HCT116 (cell line): Measurements from ENCODE around the gene LRRK1. TPM values are rescaled to one million over a fixed set of nuclear protein-coding genes. Genes with fewer than 3 reads are reported as not detected.

Source experiments
- ATAC-seq: fragments of 200-7000 bp; cut with Tn5 transposase; 2 replicates; pipeline ENCODE4 v1.9.1; 2020; ENCODE audit warnings: mild to moderate bottlenecking, moderate library complexity
- BruUV-seq: library from RNA; stranded (reverse); fragments of 400-500 nt; replicated peaks from 2 replicates; lab custom pipeline; 2021; lab: Mats Ljungman, UMichigan
- CTCF ChIA-PET: fragments of 300-600 bp; sonication (Branson Sonifier 250); formaldehyde crosslinking; loops from one replicate; lab custom pipeline; 2021; ENCODE audit warnings: antibody characterized with exemption; lab: Charles Lee
- POLR2A ChIA-PET: fragments of 300-600, 350-600 bp; sonication (Branson Sonifier 250); formaldehyde crosslinking; loops from one replicate; lab custom pipeline; 2021; ENCODE audit warnings: antibody characterized with exemption; lab: Charles Lee
- RAD21 ChIA-PET, 2 experiments: fragments of 300-600 bp; sonication (Branson Sonifier 250); formaldehyde crosslinking; loops; one replicate each; lab custom pipeline; 2023; ENCODE audit warnings: low total read pairs in 2 of 2; ENCODE audit not compliant: uncharacterized antibody in 2 of 2, unreplicated experiment in 2 of 2, low non-redundant PET in 1 of 2; lab: Charles Lee
- DNase-seq: peaks from one replicate; pipeline ENCODE4 v3.0.0-alpha.2; 2010; ENCODE audit warnings: low read depth, low spot score
- H2AFZ ChIP-seq: fragments of 200-600 bp; shearing (Covaris generic), sonication (generic); 2 replicates; pipeline ENCODE4 v1.6.1; 2017; ENCODE audit warnings: low read depth, mixed run types, mixed read lengths, antibody characterized with exemption, low read length; ENCODE audit not compliant: poor library complexity, severe bottlenecking
- H3K27ac ChIP-seq: 2 replicates; pipeline ENCODE4 v1.5.1; 2012; ENCODE audit warnings: low read depth, low read length
- H3K27me3 ChIP-seq: fragments of 200-600 bp; sonication (generic); 2 replicates; pipeline ENCODE4 v1.6.1; 2016; ENCODE audit warnings: mixed run types, low read length, mixed read lengths; ENCODE audit not compliant: insufficient read depth
- H3K36me3 ChIP-seq, 2 experiments: fragments of 200-500 bp in 1 of 2; fragments of 200-600 bp in 1 of 2; sonication (Bioruptor generic) in 1 of 2; sonication (generic) in 1 of 2; 2 replicates each; pipeline versions ENCODE4 v1.5.1 to v1.6.1; 2014 to 2016; ENCODE audit warnings: low read length in 2 of 2, inconsistent platforms in 1 of 2, mixed read lengths in 1 of 2, mixed run types in 1 of 2; ENCODE audit not compliant: insufficient read depth in 2 of 2, control insufficient read depth in 1 of 2
- H3K4me1 ChIP-seq, 2 experiments: fragments of 200-600 bp in 1 of 2; sonication (generic) in 1 of 2; 2 replicates each; pipeline versions ENCODE4 v1.5.1 to v1.6.1; 2012 to 2017; ENCODE audit warnings: low read length in 2 of 2, inconsistent platforms in 1 of 2, mild to moderate bottlenecking in 1 of 2, mixed read lengths in 1 of 2, mixed run types in 1 of 2, moderate library complexity in 1 of 2; ENCODE audit not compliant: insufficient read depth in 2 of 2, control insufficient read depth in 1 of 2
- H3K4me2 ChIP-seq: fragments of 200-600 bp; sonication (generic); 2 replicates; pipeline ENCODE4 v1.6.1; 2017; ENCODE audit warnings: mixed run types, low read length, mixed read lengths
- H3K4me3 ChIP-seq, 2 experiments: fragments of 200-600 bp in 1 of 2; sonication (generic) in 1 of 2; replicated peaks in 1 of 2; 2 replicates each; pipeline ENCODE4 v1.5.1; 2011 to 2016; ENCODE audit warnings: low read length in 2 of 2, control low read depth in 1 of 2, low read depth in 1 of 2, mild to moderate bottlenecking in 1 of 2, mixed read lengths in 1 of 2, mixed run types in 1 of 2
- H3K79me2 ChIP-seq: fragments of 200-600 bp; sonication (generic); 2 replicates; pipeline ENCODE4 v1.6.1; 2017; ENCODE audit warnings: mild to moderate bottlenecking, mixed run types, low read length, moderate library complexity, mixed read lengths; ENCODE audit not compliant: insufficient read depth
- H3K9ac ChIP-seq: fragments of 200-600 bp; sonication (generic); 2 replicates; pipeline ENCODE4 v1.6.1; 2016; ENCODE audit warnings: low read length, mixed read lengths
- H3K9me2 ChIP-seq: fragments of 200-600 bp; sonication (generic), shearing (Covaris generic); 2 replicates; pipeline ENCODE4 v1.6.1; 2017; ENCODE audit warnings: mixed run types, mild to moderate bottlenecking, moderate library complexity; ENCODE audit not compliant: insufficient read depth
- H3K9me3 ChIP-seq, 2 experiments: fragments of 200-500 bp in 1 of 2; fragments of 200-600 bp in 1 of 2; sonication (Bioruptor generic) in 1 of 2; sonication (generic) in 1 of 2; 2 replicates each; pipeline ENCODE4 v1.6.1; 2014 to 2017; ENCODE audit warnings: low read length in 2 of 2, mixed read lengths in 2 of 2, inconsistent platforms in 1 of 2, low read depth in 1 of 2, mild to moderate bottlenecking in 1 of 2, mixed run types in 1 of 2, moderate library complexity in 1 of 2; ENCODE audit not compliant: control insufficient read depth in 1 of 2, insufficient read depth in 1 of 2
- H4K20me1 ChIP-seq: fragments of 200-600 bp; sonication (generic), shearing (Covaris generic); 2 replicates; pipeline ENCODE4 v1.6.1; 2017; ENCODE audit warnings: mixed run types, mild to moderate bottlenecking, moderate library complexity; ENCODE audit not compliant: insufficient read depth
- ATF3 ChIP-seq: IDR thresholded peaks from 2 replicates; pipeline ENCODE4 v1.6.1; 2012
- CBX3 ChIP-seq: IDR thresholded peaks from 2 replicates; pipeline ENCODE4 v1.6.1; 2012; ENCODE audit warnings: low read depth
- CEBPB ChIP-seq: IDR thresholded peaks from 2 replicates; pipeline ENCODE4 v1.6.1; 2012; ENCODE audit warnings: low read depth
- CTCF ChIP-seq, 3 experiments: fragments of 200-600 bp in 1 of 3; sonication (generic) in 1 of 3; IDR thresholded peaks in 2 of 3; conservative IDR thresholded peaks in 1 of 3; 2 replicates each; pipeline ENCODE4 v1.5.1; 2012 to 2017; ENCODE audit warnings: low read depth in 2 of 3, low read length in 2 of 3, antibody characterized with exemption in 1 of 3, borderline replicate concordance in 1 of 3, control low read depth in 1 of 3, mild to moderate bottlenecking in 1 of 3, mixed read lengths in 1 of 3, mixed run types in 1 of 3, moderate library complexity in 1 of 3; ENCODE audit not compliant: insufficient read depth in 1 of 3
- ELF1 ChIP-seq: IDR thresholded peaks from 2 replicates; pipeline ENCODE4 v1.6.1; 2012; ENCODE audit warnings: low read depth, borderline replicate concordance
- EZH2 ChIP-seq: fragments of 200-600 bp; sonication (generic); IDR thresholded peaks from 2 replicates; pipeline ENCODE4 v1.6.1; 2017; ENCODE audit warnings: antibody characterized with exemption, mixed run types
- FOSL1 ChIP-seq: IDR thresholded peaks from 2 replicates; pipeline ENCODE4 v1.6.1; 2012; ENCODE audit warnings: low read depth
- JUND ChIP-seq: IDR thresholded peaks from 2 replicates; pipeline ENCODE4 v1.6.1; 2012
- MAX ChIP-seq: IDR thresholded peaks from 2 replicates; pipeline ENCODE4 v1.6.1; 2012
- POLR2A ChIP-seq: IDR thresholded peaks from 2 replicates; pipeline ENCODE4 v1.7.0; 2011; ENCODE audit warnings: borderline replicate concordance; ENCODE audit not compliant: insufficient read depth, insufficient read length; ENCODE audit errors: extremely low read depth
- POLR2AphosphoS5 ChIP-seq: IDR thresholded peaks from 2 replicates; pipeline ENCODE4 v1.6.1; 2011; ENCODE audit warnings: mild to moderate bottlenecking, low read depth, low read length, moderate library complexity
- RAD21 ChIP-seq: IDR thresholded peaks from 2 replicates; pipeline ENCODE4 v1.6.1; 2012; ENCODE audit warnings: low read depth, mild to moderate bottlenecking
- SIN3A ChIP-seq: IDR thresholded peaks from 2 replicates; pipeline ENCODE4 v1.6.1; 2012; ENCODE audit warnings: low read depth
- SP1 ChIP-seq: IDR thresholded peaks from 2 replicates; pipeline ENCODE4 v1.6.1; 2012; ENCODE audit warnings: low read depth
- TCF7L2 ChIP-seq: IDR thresholded peaks from 2 replicates; pipeline ENCODE4 v1.7.0; 2011; ENCODE audit warnings: borderline replicate concordance, inconsistent platforms; ENCODE audit not compliant: insufficient read depth, insufficient read length; ENCODE audit errors: extremely low read depth
- ZFX ChIP-seq: fragments of 450-650 bp; IDR thresholded peaks from 2 replicates; pipeline ENCODE4 v1.6.1; 2017
- ZNF274 ChIP-seq: fragments of 200-500 bp; sonication (Bioruptor generic); IDR thresholded peaks from 2 replicates; pipeline ENCODE4 v1.6.1; 2014; ENCODE audit warnings: mild to moderate bottlenecking, low read depth, low read length, inconsistent platforms
- intact Hi-C: fragments of 100-400 bp; cut with micrococcal nuclease; formaldehyde crosslinking; loops from 2 replicates; pipeline ENCODE4 v1.10.0; 2022
- total RNA-seq: library from RNA; stranded (reverse); gene quantifications from one replicate; pipeline ENCODE4 v1.2.1, GENCODE V29; 2021; ENCODE audit not compliant: unreplicated experiment
- TF ChIP-seq, protein P1 (sequence below): IDR thresholded peaks from 2 replicates; pipeline ENCODE4 v1.6.1; 2011; ENCODE audit warnings: mild to moderate bottlenecking, low read length, moderate library complexity; ENCODE audit not compliant: insufficient replicate concordance; ENCODE audit errors: extremely low read depth

The LRRK1 gene
- total RNA-seq, 1 experiment from 2014 or later: 21.6 TPM

- Histone ChIP-seq H3K9me3 (no peaks in the 10 kb centered on the region), H3K9ac (no peak overlapping the region), H3K9me2 (no peaks in the 10 kb centered on the region), H3K27me3 (no peaks in the 10 kb centered on the region), H3K36me3 (no peaks in the 10 kb centered on the region), H3K4me3 (no peak overlapping the region), H3K79me2 (no peaks in the 10 kb centered on the region), H2AFZ (no peak overlapping the region), H3K4me1 (no peaks in the 10 kb centered on the region), H3K4me2 (no peak overlapping the region), H3K27ac (no peak overlapping the region), H4K20me1 (no peaks in the 10 kb centered on the region)
- BruUV-seq: no TSS peak
- ATAC-seq (no peak), DNase-seq (no peak)
- RAD21 ChIA-PET: no interaction called here
- CTCF ChIA-PET: no interaction called here
- POLR2A ChIA-PET: no interaction called here
- intact Hi-C loops: loop anchor here (10.0 kb wide), 1 partner anchor 246 kb away; no protein-coding TSS in a partner anchor
- TF ChIP-seq ELF1 (no peak), SP1 (no peak), SIN3A (no peak), CBX3 (no peak), EZH2 (no peak)
Measured at GRCh38 chr15:101001056-101001455, 81.9 kb downstream of the LRRK1 start.

- Histone ChIP-seq H3K27me3 (no peaks in the 10 kb centered on the region), H3K9ac (no peak overlapping the region), H3K4me3 (no peak overlapping the region), H3K9me3 (no peaks in the 10 kb centered on the region), H3K27ac (no peak overlapping the region), H3K4me1 (peaks cover 0 to 5% of the 10 kb centered on the region in 2 experiments; a peak in 2 of 4 replicates), H3K36me3 (no peaks in the 10 kb centered on the region), H2AFZ (no peak overlapping the region), H4K20me1 (no peaks in the 10 kb centered on the region), H3K4me2 (no peak overlapping the region), H3K9me2 (no peaks in the 10 kb centered on the region), H3K79me2 (no peaks in the 10 kb centered on the region)
- ATAC-seq (no peak), DNase-seq (no peak)
- ChIA-PET RAD21 (no interaction called here), POLR2A (no interaction called here), CTCF (no interaction called here)
- intact Hi-C loops: loop anchor here (10.0 kb wide), 1 partner anchor 247 kb away; no protein-coding TSS in a partner anchor
- BruUV-seq: no TSS peak
- no peak for TF ChIP-seq CTCF (IDR thresholded peaks at IDR 0.05 in 2 of 3, conservative IDR thresholded peaks at IDR 0.05 in 1 of 3; ENCODE audit: borderline replicate concordance in 1 of 3, insufficient read depth in 1 of 3, low read depth in 2 of 3, low read length in 2 of 3)
- TF ChIP-seq ELF1: no peak
- TF ChIP-seq SIN3A: no peak
- TF ChIP-seq RAD21: no peak
- no peak for TF ChIP-seq EZH2
- TF ChIP-seq CBX3: no peak
- TF ChIP-seq JUND: no peak
- no peak for TF ChIP-seq POLR2AphosphoS5
- no peak for TF ChIP-seq TCF7L2
- no peak for TF ChIP-seq ZFX
- no peak for TF ChIP-seq MAX
- TF ChIP-seq ATF3: no peak
- no peak for TF ChIP-seq CEBPB
- TF ChIP-seq FOSL1: no peak
- no peak for TF ChIP-seq ZNF274
- TF ChIP-seq POLR2A: no peak
- TF ChIP-seq, protein P1, sequence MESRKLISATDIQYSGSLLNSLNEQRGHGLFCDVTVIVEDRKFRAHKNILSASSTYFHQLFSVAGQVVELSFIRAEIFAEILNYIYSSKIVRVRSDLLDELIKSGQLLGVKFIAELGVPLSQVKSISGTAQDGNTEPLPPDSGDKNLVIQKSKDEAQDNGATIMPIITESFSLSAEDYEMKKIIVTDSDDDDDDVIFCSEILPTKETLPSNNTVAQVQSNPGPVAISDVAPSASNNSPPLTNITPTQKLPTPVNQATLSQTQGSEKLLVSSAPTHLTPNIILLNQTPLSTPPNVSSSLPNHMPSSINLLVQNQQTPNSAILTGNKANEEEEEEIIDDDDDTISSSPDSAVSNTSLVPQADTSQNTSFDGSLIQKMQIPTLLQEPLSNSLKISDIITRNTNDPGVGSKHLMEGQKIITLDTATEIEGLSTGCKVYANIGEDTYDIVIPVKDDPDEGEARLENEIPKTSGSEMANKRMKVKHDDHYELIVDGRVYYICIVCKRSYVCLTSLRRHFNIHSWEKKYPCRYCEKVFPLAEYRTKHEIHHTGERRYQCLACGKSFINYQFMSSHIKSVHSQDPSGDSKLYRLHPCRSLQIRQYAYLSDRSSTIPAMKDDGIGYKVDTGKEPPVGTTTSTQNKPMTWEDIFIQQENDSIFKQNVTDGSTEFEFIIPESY: no peak
Measured at GRCh38 chr15:101001796-101002195, 82.6 kb downstream of the LRRK1 start.
